NCI-H2029 (cell line): Measurements from ENCODE around the gene MYO18A.

Source experiments
- DNase-seq: peaks from one replicate; lab custom pipeline; 2025; lab: John Stamatoyannopoulos, UW

Gene MYO18A

DNA sequence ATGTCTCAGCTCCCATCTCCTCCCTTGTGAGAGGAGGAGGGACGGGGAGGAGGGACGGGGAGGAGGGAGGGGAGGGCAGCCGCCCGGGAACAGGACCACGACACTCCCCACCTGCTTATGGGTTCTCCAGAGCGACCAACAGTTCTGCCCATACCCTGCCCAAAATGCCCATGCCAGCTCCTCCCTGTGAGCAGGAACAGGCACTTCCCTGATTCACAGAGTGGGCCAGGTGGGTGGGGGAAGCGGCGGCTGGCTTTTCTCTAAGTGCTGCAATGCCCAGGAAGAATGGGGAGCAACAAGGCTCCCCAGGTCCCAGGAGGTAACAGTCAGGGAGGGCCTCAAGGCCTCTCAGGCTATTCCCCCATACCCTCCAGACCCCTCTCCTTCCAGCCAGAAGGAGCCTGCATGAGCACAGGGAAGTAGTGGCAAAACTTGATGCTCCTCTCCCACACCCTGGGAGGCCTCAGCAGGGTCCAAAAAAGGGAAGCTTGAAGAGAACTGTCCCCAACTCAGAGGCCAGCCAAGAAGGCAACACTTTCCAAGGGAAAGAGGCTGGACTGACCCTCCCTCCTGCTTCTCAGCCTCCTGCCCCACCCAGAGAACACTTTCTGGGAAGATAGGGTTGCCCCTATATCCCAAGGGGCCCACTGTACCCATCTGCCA is 53.8 kb downstream of the MYO18A start:
- no peak for DNase-seq

DNA sequence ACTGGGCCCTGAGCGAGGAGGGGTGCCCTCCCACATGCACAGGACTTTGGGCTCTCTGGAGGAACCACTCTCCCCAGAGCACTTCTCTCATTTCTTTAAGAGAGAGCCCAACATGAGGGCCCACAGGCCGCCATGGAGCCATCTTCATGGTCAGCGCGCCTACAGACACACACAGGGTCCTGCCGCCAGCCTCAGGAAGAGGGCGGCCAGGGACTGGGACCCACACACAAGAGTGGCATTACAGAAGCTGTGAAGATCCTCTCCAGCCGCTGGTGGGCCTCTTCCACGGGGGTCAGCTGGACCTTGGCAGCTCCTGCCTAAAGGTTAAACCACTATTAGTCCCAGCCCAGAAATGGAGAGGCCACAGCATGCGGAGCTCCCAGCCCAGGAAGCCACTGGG is 54.5 kb downstream of the MYO18A start:
- no peak for DNase-seq

- no peak for DNase-seq
Measured at GRCh38 chr17:29124925-29125273, 55.3 kb downstream of the MYO18A start.

DNA sequence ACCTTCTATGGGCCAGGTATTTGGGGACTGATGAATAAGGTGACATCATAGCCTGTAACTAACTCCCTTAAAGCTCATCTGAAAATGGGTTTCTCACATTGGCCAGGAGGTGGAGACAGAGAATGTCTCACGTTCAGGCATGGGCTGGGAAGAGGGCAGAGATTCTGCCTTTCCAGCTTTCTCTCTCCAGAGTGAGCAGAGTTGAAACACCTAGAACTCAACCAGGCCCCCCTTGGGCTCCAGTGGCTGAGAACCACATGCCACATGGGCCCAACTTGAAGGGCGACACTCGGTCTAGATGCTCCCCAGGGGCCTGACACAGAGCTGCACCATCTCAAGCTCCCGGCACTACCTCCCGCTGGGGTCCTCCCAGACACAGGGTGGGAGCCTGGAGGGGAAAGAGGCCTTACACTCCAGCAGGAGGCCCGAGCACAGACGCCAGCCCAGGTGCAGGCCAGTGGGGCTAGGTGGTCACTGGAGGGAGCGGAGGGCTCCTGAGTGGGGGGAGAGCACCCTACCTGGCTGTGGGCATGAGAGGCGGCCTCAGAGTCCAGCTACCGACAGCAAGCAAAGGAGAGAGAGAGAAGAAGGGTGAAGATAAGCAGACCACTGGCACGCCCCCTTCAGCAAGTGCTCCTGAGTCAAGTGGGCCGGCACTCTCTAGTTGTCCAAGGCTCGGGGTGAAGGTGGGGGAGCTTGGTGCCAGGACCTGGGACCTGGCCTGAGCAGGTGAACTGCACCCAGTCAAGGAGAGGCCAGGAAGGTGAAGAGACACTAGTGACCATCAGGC is 55.9 kb downstream of the MYO18A start:
- DNase-seq = peak; percentile 38

- DNase-seq = no peak
Measured at GRCh38 chr17:29123111-29123510, 57.1 kb downstream of the MYO18A start.

DNA sequence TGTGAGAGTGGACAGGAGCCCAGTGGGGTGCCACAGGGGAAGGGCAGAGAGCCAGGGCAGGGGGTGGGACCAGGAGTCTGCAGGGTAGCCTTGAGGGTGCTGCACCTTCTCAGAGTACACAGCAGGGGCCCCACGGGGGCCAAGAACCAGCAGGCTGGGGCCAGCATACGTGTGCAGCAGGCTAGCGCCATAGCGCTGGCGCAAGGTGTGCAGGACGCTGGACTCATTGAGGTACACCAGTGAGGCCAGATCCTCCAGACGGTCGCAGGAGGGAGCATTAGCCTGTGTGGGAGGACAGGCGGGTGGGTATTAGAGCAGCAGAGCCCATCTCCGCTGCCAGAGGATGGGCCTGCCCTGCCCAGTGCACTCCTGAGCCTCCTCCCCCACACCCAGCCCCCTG is 58.8 kb downstream of the MYO18A start:
- DNase-seq = no peak

DNA sequence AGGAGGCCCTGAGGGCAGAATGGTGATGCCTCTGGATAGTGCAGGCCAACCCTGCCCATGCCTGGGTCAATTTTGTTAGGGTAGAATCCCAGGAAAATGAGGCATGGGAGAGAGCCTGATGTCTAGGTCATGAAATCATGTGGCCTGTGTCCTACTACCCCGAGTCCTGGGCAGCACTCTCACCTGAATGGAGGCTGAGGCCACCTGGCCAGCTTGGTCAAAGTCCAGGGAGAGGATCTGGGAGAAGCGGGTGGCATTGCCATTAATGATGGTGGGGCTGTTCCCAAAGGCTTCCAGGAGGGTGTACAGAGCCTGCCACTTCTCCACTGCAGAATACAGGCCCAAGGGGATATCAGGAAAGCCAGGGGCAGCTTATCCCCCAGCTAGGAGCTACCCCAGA is 59.8 kb downstream of the MYO18A start:
- DNase-seq = no peak

GRCh38 chr17:29119265-29119664 is 60.9 kb downstream of the MYO18A start:
- no peak for DNase-seq

DNA sequence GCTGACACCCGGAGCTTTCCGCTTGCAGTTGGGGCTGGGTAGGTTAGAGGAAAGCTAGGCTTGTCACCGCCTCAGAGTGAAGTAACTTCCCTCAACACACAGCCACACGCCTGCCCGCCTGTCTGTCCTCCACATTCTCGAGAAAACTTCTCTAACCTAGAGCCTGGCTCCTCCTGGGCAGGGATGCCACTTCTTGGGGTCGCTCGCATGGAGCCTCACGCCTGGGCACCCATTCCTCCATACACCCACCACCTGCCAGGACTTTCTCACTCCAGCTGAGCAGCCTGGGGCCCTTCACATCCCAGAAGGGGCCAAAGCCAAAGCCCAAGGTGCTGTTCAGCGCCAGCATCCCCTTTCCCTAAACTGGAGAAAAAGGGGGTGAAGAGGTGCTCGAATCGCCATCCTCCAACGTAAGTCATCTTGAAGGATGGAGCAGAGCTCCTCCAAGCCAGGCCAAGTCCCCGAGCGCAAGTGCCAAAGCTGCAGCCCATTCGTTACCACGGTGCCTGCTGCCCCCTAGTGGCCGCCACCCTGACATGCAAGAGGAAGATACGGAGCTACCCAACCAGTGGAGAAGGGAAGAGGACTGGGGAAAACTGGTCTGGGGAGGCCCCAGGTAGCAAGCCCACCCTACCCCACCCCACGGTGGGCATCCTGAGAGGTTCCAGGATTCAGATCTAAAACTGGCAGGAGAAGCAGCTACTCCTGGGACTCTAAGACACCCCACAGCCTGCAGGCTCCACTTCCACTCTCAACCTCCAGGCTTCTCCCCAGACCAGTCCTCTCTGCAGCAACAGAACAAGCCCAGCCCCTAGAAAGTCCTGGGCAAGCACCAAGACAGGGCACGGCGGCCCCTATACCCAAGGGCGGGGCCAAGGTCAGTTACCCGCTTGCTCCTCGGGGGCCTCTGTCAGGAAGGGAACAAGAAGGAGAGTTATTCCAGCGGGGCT is 63.1 kb downstream of the MYO18A start:
- DNase-seq = peak; percentile 31

DNA sequence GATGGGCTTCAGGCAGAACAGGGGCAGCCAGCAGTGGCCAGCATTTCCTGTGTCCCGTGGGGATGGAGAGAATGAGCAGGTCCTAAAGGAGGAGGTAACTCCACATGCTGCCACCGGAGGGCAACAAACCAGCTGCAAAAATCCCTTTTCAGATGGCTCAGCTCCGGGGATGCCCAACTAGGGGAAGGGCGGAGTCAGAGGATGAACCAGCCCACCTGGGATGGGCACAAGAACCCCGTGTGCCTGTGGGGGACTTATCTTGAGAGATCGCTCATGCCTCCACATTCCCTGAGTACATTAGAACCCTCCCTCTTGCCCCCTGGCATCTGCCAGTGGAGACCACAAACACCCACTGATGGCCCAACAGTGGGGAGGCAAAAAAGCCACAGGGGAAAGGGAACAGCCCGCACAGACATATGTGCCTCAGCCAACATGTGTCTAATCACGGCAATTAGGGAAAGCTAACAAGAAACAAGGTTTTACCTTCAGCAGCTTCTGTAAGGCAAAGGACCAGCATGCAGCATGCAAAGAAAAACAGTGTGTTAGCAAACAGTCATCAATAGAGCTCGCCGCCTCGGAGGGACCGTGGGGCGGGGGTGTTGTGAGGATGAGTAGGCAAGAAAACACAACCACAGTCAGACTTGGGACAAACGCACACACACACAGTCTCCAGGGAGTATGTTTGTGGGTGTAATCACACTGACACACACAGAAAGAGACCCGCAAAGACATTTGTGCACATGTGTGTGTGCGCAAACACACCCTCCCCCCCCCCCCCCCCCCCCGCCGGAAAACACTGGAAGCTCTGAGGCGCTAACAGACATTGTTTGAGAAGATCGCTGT is 64.0 kb downstream of the MYO18A start:
- peak; percentile 38 for DNase-seq

- DNase-seq = no peak
Measured at GRCh38 chr17:29115435-29115834, 64.8 kb downstream of the MYO18A start.

DNA sequence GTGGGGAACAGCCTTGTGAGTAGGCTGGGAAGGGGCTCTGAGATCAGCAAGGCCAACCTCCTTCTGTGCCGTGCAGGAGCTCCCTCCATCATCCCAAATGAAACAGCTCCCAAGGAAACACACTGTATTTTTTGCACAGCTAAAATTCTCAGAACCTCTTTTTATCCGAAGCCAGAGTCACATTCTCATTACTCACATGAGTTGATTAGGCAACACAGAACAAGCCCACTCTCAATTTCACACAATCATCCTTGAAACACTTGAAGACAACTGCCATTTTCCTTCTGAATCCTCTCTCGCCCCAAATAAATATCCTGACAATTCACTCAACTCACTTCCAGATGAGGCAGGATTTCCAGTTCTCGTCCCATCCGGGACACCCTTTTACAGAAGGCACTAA is 66.1 kb downstream of the MYO18A start:
- DNase-seq = no peak

DNA sequence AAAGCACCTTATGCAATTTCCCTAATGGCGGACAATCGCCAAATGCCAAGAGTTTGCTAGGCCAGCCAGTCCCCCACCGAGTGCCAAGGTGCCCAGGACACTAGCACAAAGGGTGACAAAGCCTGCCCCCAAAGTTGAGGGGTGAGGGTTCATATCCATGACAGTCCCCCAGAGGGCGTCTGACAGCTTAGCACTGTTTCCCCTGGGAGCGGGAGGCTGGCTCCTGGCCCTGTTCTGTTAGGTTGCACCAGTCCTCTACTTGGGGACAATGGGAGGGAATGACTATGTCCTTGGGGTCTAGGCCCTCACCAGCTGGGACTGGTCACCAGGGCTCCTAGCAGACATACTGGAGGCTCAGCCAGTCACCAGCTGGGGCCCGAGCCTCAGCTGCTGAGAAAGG is 66.9 kb downstream of the MYO18A start:
- no peak for DNase-seq

DNA sequence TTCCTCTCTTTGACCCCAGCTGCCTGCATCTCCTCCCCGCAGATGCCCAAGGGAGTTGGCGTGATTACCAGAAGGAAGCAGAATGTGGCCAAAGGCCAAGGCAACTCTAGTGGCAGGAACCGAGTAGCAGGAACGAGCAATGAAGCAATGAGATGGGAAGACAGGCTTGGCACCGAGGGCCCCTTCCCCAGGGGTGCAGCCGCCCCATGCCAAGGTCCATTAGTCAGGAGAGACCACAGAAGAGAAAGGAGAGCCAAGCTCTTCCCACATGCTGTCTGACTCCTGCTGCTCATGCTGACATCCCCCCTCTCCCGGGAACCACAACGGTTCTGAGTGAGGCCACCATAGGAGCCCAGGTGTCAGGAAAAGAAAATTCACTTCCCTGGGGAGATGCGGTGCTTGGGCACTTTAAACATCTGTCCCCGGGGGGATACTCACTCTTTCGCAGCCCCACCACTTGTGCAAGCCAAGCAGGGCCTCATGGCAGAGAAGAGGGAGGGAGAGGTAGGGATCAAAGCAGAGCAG is 67.4 kb downstream of the MYO18A start:
- no peak for DNase-seq

DNA sequence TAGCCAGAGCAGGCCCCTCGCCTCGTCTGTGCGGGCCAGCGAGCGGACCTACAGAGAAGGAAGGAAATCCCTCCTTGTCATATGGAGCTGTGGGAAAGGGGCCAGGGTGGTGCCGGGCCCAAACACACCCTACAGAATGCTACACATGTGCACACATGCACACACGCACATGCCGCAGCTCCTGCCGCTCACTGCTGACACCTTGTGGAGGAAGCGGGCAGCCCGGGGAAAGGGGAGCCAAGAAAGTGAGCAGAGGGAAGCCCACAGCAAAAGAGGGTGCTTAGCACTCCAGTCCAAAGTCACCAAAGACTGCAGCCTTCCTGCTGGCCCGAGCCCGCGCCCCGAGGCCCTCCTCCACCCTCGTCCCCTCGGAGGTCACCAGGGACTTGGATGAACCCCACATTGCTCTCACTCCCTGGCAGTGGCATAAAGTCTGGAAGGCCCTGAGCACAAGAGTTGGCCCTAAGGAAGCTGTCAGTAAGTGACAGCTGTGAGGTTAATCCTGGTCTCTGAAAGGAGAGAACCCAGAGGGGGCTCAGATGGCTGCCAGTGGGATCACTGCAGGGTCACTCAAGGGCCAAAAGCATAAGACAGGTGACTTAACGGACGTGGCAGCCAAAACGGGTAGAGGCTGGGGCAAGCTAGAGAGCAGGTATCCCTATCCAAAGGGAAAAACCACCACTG is 68.2 kb downstream of the MYO18A start:
- peak; percentile 38 for DNase-seq

GRCh38 chr17:29110372-29110757 is 69.8 kb downstream of the MYO18A start:
- DNase-seq = no peak

DNA sequence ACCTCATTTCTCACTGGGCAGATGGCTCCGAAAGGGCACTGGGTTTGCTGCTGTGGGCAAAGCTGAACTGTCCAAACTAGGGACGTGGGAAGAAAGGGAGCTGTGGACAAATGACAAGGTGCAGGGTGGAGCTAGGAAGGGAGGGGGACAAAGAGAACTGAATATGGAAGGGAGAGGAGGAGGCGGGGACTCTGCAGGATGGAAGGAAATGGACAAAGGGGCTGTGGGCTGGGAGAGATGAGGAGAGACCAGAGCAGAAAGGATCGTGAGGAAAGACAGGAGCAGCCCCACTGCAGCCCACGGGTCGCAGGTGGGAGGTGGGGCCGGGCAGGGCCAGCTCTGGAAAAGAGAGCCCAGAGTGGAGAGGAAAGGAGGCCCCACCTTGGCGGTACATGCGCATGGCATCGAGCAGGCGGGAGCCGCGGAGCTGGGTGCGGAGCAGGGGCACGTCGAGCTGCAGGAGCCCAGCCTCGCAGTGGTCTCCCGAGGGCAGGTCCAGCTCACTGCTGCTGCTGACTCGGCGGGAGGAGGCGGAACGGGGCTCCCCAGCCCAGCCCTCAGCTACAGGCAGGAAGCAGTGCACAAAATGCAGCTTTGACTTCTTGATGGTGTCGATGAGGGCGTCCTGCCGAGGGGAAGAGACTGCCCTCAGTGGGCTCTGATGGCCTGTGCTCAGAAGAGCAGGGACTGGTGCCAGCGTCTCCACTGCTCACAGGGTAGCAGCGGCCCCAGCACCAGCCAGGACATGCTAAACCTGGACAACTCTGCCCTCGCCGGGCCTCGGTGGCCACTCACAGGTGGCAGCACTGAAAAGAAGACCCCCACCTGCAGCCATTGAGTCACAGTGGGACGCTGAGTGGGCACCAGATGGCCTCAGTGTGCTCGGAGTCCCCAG is 70.5 kb downstream of the MYO18A start:
- no peak for DNase-seq

GRCh38 chr17:29108823-29109476 is 71.2 kb downstream of the MYO18A start:
- no peak for DNase-seq
